GM12878 (cell line): ENCODE measurements around the gene GSG1L2. TPM values are rescaled to one million over a fixed set of nuclear protein-coding genes. Genes with fewer than 3 reads are reported as not detected.

Experiments used
- ATAC-seq: fragments of 200-7000 bp; cut with Tn5 transposase; 3 replicates; pipeline ENCODE4 v1.9.1; 2020; ENCODE audit warnings: mild to moderate bottlenecking, moderate library complexity
- BruUV-seq: library from RNA; stranded (reverse); fragments of 400-500 nt; replicated peaks from 2 replicates; lab custom pipeline; 2021; lab: Mats Ljungman, UMichigan
- CTCF ChIA-PET: fragments of 300-600 bp; sonication (Branson Sonifier 250); formaldehyde crosslinking; extraction: SDS; loops from one replicate; lab custom pipeline; 2021; ENCODE audit warnings: inconsistent platforms; lab: Yijun Ruan, JAX
- POLR2A ChIA-PET: fragments of 350-600 bp; formaldehyde crosslinking; extraction: SDS; loops from one replicate; lab custom pipeline; 2021; ENCODE audit warnings: inconsistent platforms; lab: Charles Lee
- RAD21 ChIA-PET: fragments of 300-600 bp; sonication (Branson Sonifier 250); formaldehyde crosslinking; loops from one replicate; lab custom pipeline; 2023; ENCODE audit warnings: antibody characterized with exemption; ENCODE audit not compliant: unreplicated experiment; lab: Charles Lee
- SMC1A ChIA-PET: fragments of 300-600 bp; sonication (Branson Sonifier 250); formaldehyde crosslinking; loops from one replicate; lab custom pipeline; 2023; ENCODE audit not compliant: unreplicated experiment, uncharacterized antibody; lab: Charles Lee
- DNase-seq: peaks from one replicate; pipeline ENCODE4 v3.0.0-alpha.2; 2011; ENCODE audit warnings: low read depth, low spot score
- FAIRE-seq: peaks from 3 replicates; lab custom pipeline; 2011; peaks lifted over from hg19 to GRCh38; lab: Jason Lieb, UNC
- H2AFZ ChIP-seq: 2 replicates; pipeline ENCODE4 v1.6.0; 2011; ENCODE audit warnings: low read depth, low read length, control low read depth; ENCODE audit not compliant: control insufficient read depth
- H3K27ac ChIP-seq: 2 replicates; pipeline ENCODE4 v1.5.1; 2011; ENCODE audit warnings: control low read depth; ENCODE audit not compliant: control insufficient read depth, insufficient read depth
- H3K27me3 ChIP-seq, 2 experiments: replicated peaks in 1 of 2; 2 replicates each; pipeline versions ENCODE4 v1.6.0 to v1.6.1; 2011; ENCODE audit warnings: low read length in 1 of 2; ENCODE audit not compliant: control insufficient read depth in 2 of 2, insufficient read depth in 2 of 2
- H3K36me3 ChIP-seq, 2 experiments: 2 replicates each; pipeline ENCODE4 v1.5.1; 2011; ENCODE audit warnings: low read length in 1 of 2; ENCODE audit not compliant: control insufficient read depth in 2 of 2, insufficient read depth in 2 of 2
- H3K4me1 ChIP-seq: 2 replicates; pipeline ENCODE4 v1.6.1; 2011; ENCODE audit warnings: mild to moderate bottlenecking, low read length, moderate library complexity, mixed read lengths; ENCODE audit not compliant: control insufficient read depth, insufficient read depth
- H3K4me2 ChIP-seq: 2 replicates; pipeline ENCODE4 v1.6.0; 2011; ENCODE audit warnings: control low read depth; ENCODE audit not compliant: control insufficient read depth, insufficient read depth
- H3K4me3 ChIP-seq: fragments of 200-600 bp; sonication (generic); 2 replicates; pipeline ENCODE4 v1.5.1; 2016
- H3K79me2 ChIP-seq: 2 replicates; pipeline ENCODE4 v1.6.0; 2011; ENCODE audit warnings: low read length; ENCODE audit not compliant: control insufficient read depth, insufficient read depth
- H3K9ac ChIP-seq: 2 replicates; pipeline ENCODE4 v1.8.0; 2011; ENCODE audit warnings: low read length, control low read depth, mixed read lengths; ENCODE audit not compliant: control insufficient read depth, insufficient read depth
- H3K9me3 ChIP-seq: replicated peaks from 3 replicates; pipeline ENCODE4 v1.5.1; 2011; ENCODE audit warnings: mild to moderate bottlenecking, low read length; ENCODE audit not compliant: control insufficient read depth, insufficient read depth
- H4K20me1 ChIP-seq: 2 replicates; pipeline ENCODE4 v1.6.0; 2011; ENCODE audit not compliant: control insufficient read depth, insufficient read depth
- MTA3 ChIP-seq: IDR thresholded peaks from 2 replicates; pipeline ENCODE4 v1.6.1; 2012; ENCODE audit warnings: low read length, inconsistent platforms, borderline replicate concordance
- POU2F2 ChIP-seq: IDR thresholded peaks from 3 replicates; pipeline ENCODE4 v1.6.1; 2011; ENCODE audit warnings: low read depth, mild to moderate bottlenecking, low read length, borderline replicate concordance
- ZBTB40 ChIP-seq: fragments of 450-650 bp; IDR thresholded peaks from 2 replicates; pipeline ENCODE4 v1.6.1; 2016; ENCODE audit warnings: mild to moderate bottlenecking, moderate library complexity, borderline replicate concordance
- ZNF207 ChIP-seq: fragments of 450-650 bp; IDR thresholded peaks from 2 replicates; pipeline ENCODE4 v1.6.1; 2014; ENCODE audit warnings: antibody characterized with exemption, mild to moderate bottlenecking, borderline replicate concordance
- WGBS: methylation state at CpG from one replicate; pipeline ENCODE4 v1.1.6; 2016; ENCODE audit warnings: low lambda C conversion rate; ENCODE audit not compliant: insufficient replicate concordance, insufficient coverage; ENCODE audit errors: missing lambda C conversion rate; 5-methylcytosine and 5-hydroxymethylcytosine counted together
- in situ Hi-C: fragments of 300-500 bp; cut with MboI; formaldehyde crosslinking; loops from 9 replicates; pipeline ENCODE4 v1.14.3; 2018; ENCODE audit warnings: mixed read lengths
- intact Hi-C: fragments of 100-400 bp; cut with micrococcal nuclease; formaldehyde crosslinking; loops from one replicate; pipeline ENCODE4 v1.14.2; 2022; ENCODE audit not compliant: unreplicated experiment
- polyA plus RNA-seq, 11 experiments: library from polyadenylated mRNA; depleted of rRNA in 4 of 11; unstranded in 6 of 11; stranded (reverse) in 5 of 11; fragments of >200 nt; fragmentation: Nextera tagmentation in 4 of 11; fragmentation: Illumina TruSeq in 1 of 11; extraction: Ambion mirVana in 4 of 11; extraction: Trizol in 1 of 11; gene quantifications; 1 replicate in 1 of 11; 2 replicates in 10 of 11; pipeline versions ENCODE4 v1.2.1 to v1.2.3, GENCODE V29; 2011 to 2016; ENCODE audit warnings: inconsistent platforms in 2 of 11, missing spikeins in 2 of 11, low read depth in 1 of 11
- total RNA-seq, 4 experiments: library from RNA; depleted of rRNA in 3 of 4; stranded (reverse); fragments of >200 nt in 3 of 4; fragmentation: Illumina TruSeq in 1 of 4; extraction: Trizol in 1 of 4; gene quantifications; 2 replicates each; pipeline versions ENCODE4 v1.2.1 to v1.2.3, GENCODE V29; 2013 to 2021
- TF ChIP-seq, protein P1 (sequence below), 3 experiments: IDR thresholded peaks in 2 of 3; conservative IDR thresholded peaks in 1 of 3; 2 replicates each; pipeline ENCODE4 v1.5.1; 2011; ENCODE audit warnings: low read depth in 3 of 3, low read length in 3 of 3, mild to moderate bottlenecking in 3 of 3, control low read depth in 2 of 3, moderate library complexity in 2 of 3, inconsistent platforms in 1 of 3, mixed read lengths in 1 of 3; ENCODE audit not compliant: control insufficient read depth in 2 of 3, insufficient read depth in 1 of 3; ENCODE audit errors: extremely low read depth in 1 of 3

Gene GSG1L2
- total and polyA plus RNA-seq, 10 of the 15 experiments (the other 5 are each of a cell fraction or from before 2014, with no cell fraction given): not detected

- in situ Hi-C loops (no loop called here), intact Hi-C loops (no loop called here)
- Histone ChIP-seq H3K4me3 (no peak overlapping the region), H3K4me2 (no peak overlapping the region), H3K9ac (no peak overlapping the region), H3K9me3 (no peaks in the 10 kb centered on the region), H3K27me3 (no peaks in the 10 kb centered on the region), H2AFZ (no peak overlapping the region), H3K27ac (no peak overlapping the region), H3K4me1 (no peaks in the 10 kb centered on the region), H3K36me3 (no peaks in the 10 kb centered on the region), H4K20me1 (no peaks in the 10 kb centered on the region), H3K79me2 (no peaks in the 10 kb centered on the region)
- ATAC-seq (no peak), DNase-seq (no peak), FAIRE-seq (no peak)
- SMC1A ChIA-PET: no interaction called here
- TF ChIP-seq ZNF207 (no peak), MTA3 (no peak), ZBTB40 (no peak), POU2F2 (no peak)
- TF ChIP-seq, protein P1, sequence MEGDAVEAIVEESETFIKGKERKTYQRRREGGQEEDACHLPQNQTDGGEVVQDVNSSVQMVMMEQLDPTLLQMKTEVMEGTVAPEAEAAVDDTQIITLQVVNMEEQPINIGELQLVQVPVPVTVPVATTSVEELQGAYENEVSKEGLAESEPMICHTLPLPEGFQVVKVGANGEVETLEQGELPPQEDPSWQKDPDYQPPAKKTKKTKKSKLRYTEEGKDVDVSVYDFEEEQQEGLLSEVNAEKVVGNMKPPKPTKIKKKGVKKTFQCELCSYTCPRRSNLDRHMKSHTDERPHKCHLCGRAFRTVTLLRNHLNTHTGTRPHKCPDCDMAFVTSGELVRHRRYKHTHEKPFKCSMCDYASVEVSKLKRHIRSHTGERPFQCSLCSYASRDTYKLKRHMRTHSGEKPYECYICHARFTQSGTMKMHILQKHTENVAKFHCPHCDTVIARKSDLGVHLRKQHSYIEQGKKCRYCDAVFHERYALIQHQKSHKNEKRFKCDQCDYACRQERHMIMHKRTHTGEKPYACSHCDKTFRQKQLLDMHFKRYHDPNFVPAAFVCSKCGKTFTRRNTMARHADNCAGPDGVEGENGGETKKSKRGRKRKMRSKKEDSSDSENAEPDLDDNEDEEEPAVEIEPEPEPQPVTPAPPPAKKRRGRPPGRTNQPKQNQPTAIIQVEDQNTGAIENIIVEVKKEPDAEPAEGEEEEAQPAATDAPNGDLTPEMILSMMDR (IDR thresholded peaks at IDR 0.05 in 2 of 3, conservative IDR thresholded peaks at IDR 0.05 in 1 of 3; ENCODE audit: control insufficient read depth in 2 of 3, extremely low read depth in 1 of 3, insufficient read depth in 1 of 3, low read depth in 3 of 3, low read length in 3 of 3): no peak
- RAD21 ChIA-PET: no interaction called here
- POLR2A ChIA-PET: no interaction called here
- CTCF ChIA-PET: no interaction called here
- WGBS: 12% methylated on average over 14 of the region's 14 CpGs
- BruUV-seq: no TSS peak
These were observed 21.5 kb upstream of the GSG1L2 start for GRCh38 chr17:9843152-9844010.
